HepG2 (cell line): Measurements from ENCODE around the gene TUBB. TPM values are rescaled to one million over a fixed set of nuclear protein-coding genes. Genes with fewer than 3 reads are reported as not detected.

Source experiments
- CENPT ChIP-seq: sonication (generic); formaldehyde crosslinking; IDR thresholded peaks from 2 replicates; pipeline ENCODE4 v1.8.0; 2022; ENCODE audit warnings: low read depth, mild to moderate bottlenecking, moderate library complexity, missing genetic modification reagents
- CREB3 ChIP-seq: sonication (generic); formaldehyde crosslinking; IDR thresholded peaks from 2 replicates; pipeline ENCODE4 v1.5.0; 2020; ENCODE audit warnings: missing genetic modification reagents
- HOXA3 ChIP-seq: sonication (generic); formaldehyde crosslinking; IDR thresholded peaks from 2 replicates; pipeline ENCODE4 v1.5.0; 2020; ENCODE audit warnings: missing genetic modification reagents
- MAX ChIP-seq: IDR thresholded peaks from 2 replicates; pipeline ENCODE4 v1.6.1; 2012; ENCODE audit warnings: inconsistent platforms
- MAZ ChIP-seq, 2 experiments: sonication (generic) in 1 of 2; formaldehyde crosslinking in 1 of 2; IDR thresholded peaks; 2 replicates each; pipeline versions ENCODE4 v1.5.0 to v1.6.1; 2012 to 2020; ENCODE audit warnings: low read depth in 2 of 2, mild to moderate bottlenecking in 2 of 2, borderline replicate concordance in 1 of 2, improper control_type of control experiment in 1 of 2, low read length in 1 of 2, missing genetic modification reagents in 1 of 2, moderate library complexity in 1 of 2
- MBD4 ChIP-seq: IDR thresholded peaks from 2 replicates; pipeline ENCODE4 v1.6.1; 2012; ENCODE audit warnings: low read length, inconsistent platforms, borderline replicate concordance
- SUZ12 ChIP-seq: fragments of 150-350 bp; IDR thresholded peaks from 2 replicates; pipeline ENCODE4 v1.6.1; 2014; ENCODE audit warnings: low read depth, low read length
- SYNCRIP ChIP-seq: fragments of 200-400 bp; formaldehyde crosslinking; IDR thresholded peaks from 2 replicates; pipeline ENCODE4 v1.6.1; 2018; ENCODE audit warnings: mild to moderate bottlenecking, low read depth, low read length; ENCODE audit not compliant: insufficient read depth
- TP53 ChIP-seq: sonication (generic); formaldehyde crosslinking; conservative IDR thresholded peaks from 2 replicates; pipeline ENCODE4 v1.4.0; 2020; ENCODE audit warnings: missing genetic modification reagents
- ZNF207 ChIP-seq: fragments of 450-650 bp; IDR thresholded peaks from 2 replicates; pipeline ENCODE4 v1.6.1; 2016; ENCODE audit warnings: antibody characterized with exemption, borderline replicate concordance
- ZNF703 ChIP-seq: sonication (generic); formaldehyde crosslinking; IDR thresholded peaks from 2 replicates; pipeline ENCODE4 v1.5.1; 2020; ENCODE audit warnings: missing genetic modification reagents, mild to moderate bottlenecking, moderate library complexity, borderline replicate concordance
- ZNF749 ChIP-seq: sonication (generic); formaldehyde crosslinking; IDR thresholded peaks from 2 replicates; pipeline ENCODE4 v1.8.0; 2022; ENCODE audit warnings: mild to moderate bottlenecking, missing genetic modification reagents, moderate library complexity, borderline replicate concordance
- ZNF781 ChIP-seq: sonication (generic); formaldehyde crosslinking; IDR thresholded peaks from 2 replicates; pipeline ENCODE4 v1.5.1; 2020; ENCODE audit warnings: borderline replicate concordance, mild to moderate bottlenecking, missing genetic modification reagents; ENCODE audit errors: not compliant biosample characterization
- ZNF792 ChIP-seq: IDR thresholded peaks from 2 replicates; pipeline ENCODE4 v1.6.1; 2016
- ZNF879 ChIP-seq: sonication (generic); formaldehyde crosslinking; IDR thresholded peaks from 2 replicates; pipeline ENCODE4 v1.8.1; 2023; ENCODE audit warnings: missing genetic modification reagents
- polyA plus RNA-seq, 8 experiments: library from polyadenylated mRNA; depleted of rRNA in 3 of 8; stranded (reverse) in 7 of 8; unstranded in 1 of 8; fragments of >200 nt; fragmentation: Illumina TruSeq in 4 of 8; extraction: Trizol in 4 of 8; gene quantifications; 2 replicates each; pipeline versions ENCODE4 v1.2.1 to v1.2.3, GENCODE V29; 2011 to 2016; ENCODE audit warnings: low read depth in 4 of 8, missing spikeins in 1 of 8, mixed read lengths in 1 of 8; ENCODE audit not compliant: insufficient read depth in 1 of 8
- total RNA-seq, 5 experiments: library from RNA; depleted of rRNA; stranded (reverse); fragments of >200 nt; fragmentation: Illumina TruSeq; extraction: Trizol; gene quantifications; 2 replicates each; pipeline ENCODE4 v1.2.3, GENCODE V29; 2016; ENCODE audit warnings: low read depth in 1 of 5
- TF ChIP-seq, protein P1 (sequence below): sonication (generic); formaldehyde crosslinking; IDR thresholded peaks from 2 replicates; pipeline ENCODE4 v1.4.0; 2020; ENCODE audit warnings: mild to moderate bottlenecking, missing genetic modification reagents
- TF ChIP-seq, protein P2 (sequence below): sonication (generic); formaldehyde crosslinking; IDR thresholded peaks from 2 replicates; pipeline ENCODE4 v1.5.0; 2020; ENCODE audit warnings: missing genetic modification reagents, mild to moderate bottlenecking, borderline replicate concordance
- TF ChIP-seq, protein P3 (sequence below): sonication (generic); formaldehyde crosslinking; IDR thresholded peaks from 2 replicates; pipeline ENCODE4 v1.4.0; 2020; ENCODE audit warnings: missing genetic modification reagents
- TF ChIP-seq, protein P4 (sequence below): sonication (generic); formaldehyde crosslinking; conservative IDR thresholded peaks from 2 replicates; pipeline ENCODE4 v1.4.0; 2020; ENCODE audit warnings: missing genetic modification reagents

The TUBB gene
- total and polyA plus RNA-seq, 2 of the 13 experiments (the other 11 are each of a cell fraction or from before 2014, with no cell fraction given): 911 to 1,163 TPM

- TF ChIP-seq TP53 (CRISPR knock-in tag) (no peak; the same call in none of the 2 replicates), MAZ (IDR thresholded peaks at IDR 0.05; ENCODE audit: borderline replicate concordance, low read depth, low read length) (peak; percentile 84), MAZ (CRISPR knock-in tag; IDR thresholded peaks at IDR 0.05; ENCODE audit: low read depth) (peak; percentile 97), ZNF749 (CRISPR knock-in tag) (peak; percentile 96), ZNF879 (CRISPR knock-in tag) (peak; percentile 83; the same call in 1 of the 2 replicates), SYNCRIP (no peak), ZNF703 (CRISPR knock-in tag) (0 out of 2 replicates have a peak, but pooled peaks have one; percentile 87), ZNF207 (no peak), CREB3 (no peak), ZNF781 (CRISPR knock-in tag) (peak; percentile 23), SUZ12 (no peak), ZNF792 (CRISPR knock-in tag) (peak; percentile 72; the same call in 1 of the 2 replicates), CENPT (CRISPR knock-in tag) (0 out of 2 replicates have a peak, but pooled peaks have one; percentile 54), HOXA3 (CRISPR knock-in tag) (peak; percentile 86), MBD4 (no peak), MAX (peak; percentile 85)
- TF ChIP-seq, protein P1, sequence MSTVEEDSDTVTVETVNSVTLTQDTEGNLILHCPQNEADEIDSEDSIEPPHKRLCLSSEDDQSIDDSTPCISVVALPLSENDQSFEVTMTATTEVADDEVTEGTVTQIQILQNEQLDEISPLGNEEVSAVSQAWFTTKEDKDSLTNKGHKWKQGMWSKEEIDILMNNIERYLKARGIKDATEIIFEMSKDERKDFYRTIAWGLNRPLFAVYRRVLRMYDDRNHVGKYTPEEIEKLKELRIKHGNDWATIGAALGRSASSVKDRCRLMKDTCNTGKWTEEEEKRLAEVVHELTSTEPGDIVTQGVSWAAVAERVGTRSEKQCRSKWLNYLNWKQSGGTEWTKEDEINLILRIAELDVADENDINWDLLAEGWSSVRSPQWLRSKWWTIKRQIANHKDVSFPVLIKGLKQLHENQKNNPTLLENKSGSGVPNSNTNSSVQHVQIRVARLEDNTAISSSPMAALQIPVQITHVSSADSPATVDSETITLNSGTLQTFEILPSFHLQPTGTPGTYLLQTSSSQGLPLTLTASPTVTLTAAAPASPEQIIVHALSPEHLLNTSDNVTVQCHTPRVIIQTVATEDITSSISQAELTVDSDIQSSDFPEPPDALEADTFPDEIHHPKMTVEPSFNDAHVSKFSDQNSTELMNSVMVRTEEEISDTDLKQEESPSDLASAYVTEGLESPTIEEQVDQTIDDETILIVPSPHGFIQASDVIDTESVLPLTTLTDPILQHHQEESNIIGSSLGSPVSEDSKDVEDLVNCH (CRISPR knock-in tag): no peak
- TF ChIP-seq, protein P2, sequence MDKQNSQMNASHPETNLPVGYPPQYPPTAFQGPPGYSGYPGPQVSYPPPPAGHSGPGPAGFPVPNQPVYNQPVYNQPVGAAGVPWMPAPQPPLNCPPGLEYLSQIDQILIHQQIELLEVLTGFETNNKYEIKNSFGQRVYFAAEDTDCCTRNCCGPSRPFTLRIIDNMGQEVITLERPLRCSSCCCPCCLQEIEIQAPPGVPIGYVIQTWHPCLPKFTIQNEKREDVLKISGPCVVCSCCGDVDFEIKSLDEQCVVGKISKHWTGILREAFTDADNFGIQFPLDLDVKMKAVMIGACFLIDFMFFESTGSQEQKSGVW (CRISPR knock-in tag): no peak; the same call in 1 of the 2 replicates
- TF ChIP-seq, protein P3, sequence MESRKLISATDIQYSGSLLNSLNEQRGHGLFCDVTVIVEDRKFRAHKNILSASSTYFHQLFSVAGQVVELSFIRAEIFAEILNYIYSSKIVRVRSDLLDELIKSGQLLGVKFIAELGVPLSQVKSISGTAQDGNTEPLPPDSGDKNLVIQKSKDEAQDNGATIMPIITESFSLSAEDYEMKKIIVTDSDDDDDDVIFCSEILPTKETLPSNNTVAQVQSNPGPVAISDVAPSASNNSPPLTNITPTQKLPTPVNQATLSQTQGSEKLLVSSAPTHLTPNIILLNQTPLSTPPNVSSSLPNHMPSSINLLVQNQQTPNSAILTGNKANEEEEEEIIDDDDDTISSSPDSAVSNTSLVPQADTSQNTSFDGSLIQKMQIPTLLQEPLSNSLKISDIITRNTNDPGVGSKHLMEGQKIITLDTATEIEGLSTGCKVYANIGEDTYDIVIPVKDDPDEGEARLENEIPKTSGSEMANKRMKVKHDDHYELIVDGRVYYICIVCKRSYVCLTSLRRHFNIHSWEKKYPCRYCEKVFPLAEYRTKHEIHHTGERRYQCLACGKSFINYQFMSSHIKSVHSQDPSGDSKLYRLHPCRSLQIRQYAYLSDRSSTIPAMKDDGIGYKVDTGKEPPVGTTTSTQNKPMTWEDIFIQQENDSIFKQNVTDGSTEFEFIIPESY (CRISPR knock-in tag): peak; percentile 62; the same call in 1 of the 2 replicates
- TF ChIP-seq, protein P4, sequence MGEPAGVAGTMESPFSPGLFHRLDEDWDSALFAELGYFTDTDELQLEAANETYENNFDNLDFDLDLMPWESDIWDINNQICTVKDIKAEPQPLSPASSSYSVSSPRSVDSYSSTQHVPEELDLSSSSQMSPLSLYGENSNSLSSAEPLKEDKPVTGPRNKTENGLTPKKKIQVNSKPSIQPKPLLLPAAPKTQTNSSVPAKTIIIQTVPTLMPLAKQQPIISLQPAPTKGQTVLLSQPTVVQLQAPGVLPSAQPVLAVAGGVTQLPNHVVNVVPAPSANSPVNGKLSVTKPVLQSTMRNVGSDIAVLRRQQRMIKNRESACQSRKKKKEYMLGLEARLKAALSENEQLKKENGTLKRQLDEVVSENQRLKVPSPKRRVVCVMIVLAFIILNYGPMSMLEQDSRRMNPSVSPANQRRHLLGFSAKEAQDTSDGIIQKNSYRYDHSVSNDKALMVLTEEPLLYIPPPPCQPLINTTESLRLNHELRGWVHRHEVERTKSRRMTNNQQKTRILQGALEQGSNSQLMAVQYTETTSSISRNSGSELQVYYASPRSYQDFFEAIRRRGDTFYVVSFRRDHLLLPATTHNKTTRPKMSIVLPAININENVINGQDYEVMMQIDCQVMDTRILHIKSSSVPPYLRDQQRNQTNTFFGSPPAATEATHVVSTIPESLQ: no peak
Measured at GRCh38 chr6:30742316-30743098, 22.4 kb downstream of the TUBB start, which contains the start of gene FLOT1 (continued).
